Panc1 (cell line): Measurements from ENCODE around the gene KCNH3. TPM values are rescaled to one million over a fixed set of nuclear protein-coding genes. Genes with fewer than 3 reads are reported as not detected.

Experiments
- ATAC-seq: fragments of 200-7000 bp; cut with Tn5 transposase; 2 replicates; pipeline ENCODE4 v1.9.1; 2020; ENCODE audit warnings: mild to moderate bottlenecking, moderate library complexity
- BruUV-seq: library from RNA; stranded (reverse); fragments of 400-500 nt; replicated peaks from 2 replicates; lab custom pipeline; 2021; lab: Mats Ljungman, UMichigan
- CTCF ChIA-PET: fragments of 300-600 bp; sonication (Branson Sonifier 250); formaldehyde crosslinking; loops from one replicate; lab custom pipeline; 2022; ENCODE audit warnings: antibody characterized with exemption; lab: Charles Lee
- POLR2A ChIA-PET: fragments of 300-600 bp; sonication (Branson Sonifier 250); formaldehyde crosslinking; loops from one replicate; lab custom pipeline; 2022; ENCODE audit warnings: antibody characterized with exemption; lab: Charles Lee
- DNase-seq: peaks from one replicate; pipeline ENCODE4 v3.0.0-alpha.2; 2010; ENCODE audit warnings: low read depth, low spot score
- H3K27ac ChIP-seq: 2 replicates; pipeline ENCODE4 v1.5.1; 2011; ENCODE audit warnings: mild to moderate bottlenecking, low read length, inconsistent platforms
- H3K27me3 ChIP-seq: fragments of 200-500 bp; sonication (Bioruptor generic); 2 replicates; pipeline ENCODE4 v1.6.0; 2014; ENCODE audit warnings: low read length, inconsistent platforms; ENCODE audit not compliant: control insufficient read depth, insufficient read depth
- H3K36me3 ChIP-seq: fragments of 200-500 bp; sonication (Bioruptor generic); 2 replicates; pipeline ENCODE4 v1.5.1; 2014; ENCODE audit warnings: inconsistent platforms, mild to moderate bottlenecking, low read length, moderate library complexity; ENCODE audit not compliant: control insufficient read depth, insufficient read depth
- H3K4me1 ChIP-seq: 2 replicates; pipeline ENCODE4 v1.5.1; 2011; ENCODE audit warnings: inconsistent platforms, mild to moderate bottlenecking, low read length, moderate library complexity; ENCODE audit not compliant: control insufficient read depth, insufficient read depth
- H3K4me3 ChIP-seq, 2 experiments: 2 replicates each; pipeline ENCODE4 v1.5.1; 2011 to 2012; ENCODE audit warnings: low read depth in 2 of 2, low read length in 2 of 2, mild to moderate bottlenecking in 2 of 2, inconsistent platforms in 1 of 2, moderate library complexity in 1 of 2
- H3K9me3 ChIP-seq: fragments of 200-500 bp; sonication (Bioruptor generic); 2 replicates; pipeline ENCODE4 v1.5.1; 2014; ENCODE audit warnings: low read depth, mild to moderate bottlenecking, inconsistent platforms, low read length, moderate library complexity; ENCODE audit not compliant: control insufficient read depth, insufficient read depth
- POLR2AphosphoS5 ChIP-seq: IDR thresholded peaks from 2 replicates; pipeline ENCODE4 v1.6.1; 2012; ENCODE audit warnings: mild to moderate bottlenecking, low read depth, low read length, moderate library complexity
- SIN3A ChIP-seq: IDR thresholded peaks from 2 replicates; pipeline ENCODE4 v1.6.1; 2012; ENCODE audit warnings: low read depth, mild to moderate bottlenecking, low read length, moderate library complexity, borderline replicate concordance; ENCODE audit not compliant: insufficient read depth
- TCF7L2 ChIP-seq: IDR thresholded peaks from 2 replicates; pipeline ENCODE4 v1.6.1; 2011; ENCODE audit warnings: mild to moderate bottlenecking, low read depth, low read length, inconsistent platforms
- in situ Hi-C: cut with HindIII; loops from 2 replicates; pipeline ENCODE4 v1.10.0; 2016; ENCODE audit warnings: low sequenced_read_pairs, low pct_unique_long_range_greater_than_20kb
- intact Hi-C: fragments of 100-400 bp; cut with micrococcal nuclease; formaldehyde crosslinking; loops from one replicate; pipeline ENCODE4 v1.10.0; 2022; ENCODE audit not compliant: unreplicated experiment
- total RNA-seq: library from RNA; stranded (reverse); gene quantifications from one replicate; pipeline ENCODE4 v1.2.1, GENCODE V29; 2021; ENCODE audit not compliant: unreplicated experiment
- TF ChIP-seq, protein P1 (sequence below), 2 experiments: IDR thresholded peaks; 2 replicates each; pipeline ENCODE4 v1.6.1; 2011 to 2012; ENCODE audit warnings: low read depth in 2 of 2, control low read depth in 1 of 2, low read length in 1 of 2, mild to moderate bottlenecking in 1 of 2, moderate library complexity in 1 of 2; ENCODE audit not compliant: insufficient read depth in 1 of 2
- TF ChIP-seq, protein P2 (sequence below): fragments of 450-650 bp; IDR thresholded peaks from 2 replicates; pipeline ENCODE4 v1.5.1; 2017; ENCODE audit warnings: mild to moderate bottlenecking

KCNH3 gene
- total RNA-seq, 1 experiment from 2014 or later = 0.64 TPM

DNA sequence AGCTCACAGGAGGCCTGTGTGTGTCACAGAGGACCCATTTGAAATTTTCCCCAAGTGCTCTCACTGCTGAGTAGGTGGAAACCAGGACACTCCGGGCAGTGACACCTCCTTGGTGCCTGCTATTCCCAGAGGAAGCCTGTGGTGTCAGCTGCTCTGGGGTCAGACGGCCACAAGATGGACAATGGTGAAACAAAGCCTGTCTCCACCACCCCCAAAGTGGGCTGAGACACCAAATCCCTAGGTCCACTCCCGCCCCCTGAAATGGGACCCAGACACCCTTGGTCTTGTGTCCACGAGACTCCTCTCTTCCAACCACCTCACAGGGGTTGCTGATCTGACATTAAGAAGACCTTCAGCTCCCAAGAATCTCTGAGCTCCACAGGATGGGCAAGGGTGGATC is 7.0 kb downstream of the KCNH3 start:
- no peak overlapping the region for H3K27ac ChIP-seq
- H3K9me3 ChIP-seq = no peaks in the 10 kb centered on the region
- POLR2A ChIA-PET = no interaction called here
- CTCF ChIA-PET = interaction anchor here (0.5 kb wide), 2 partner anchors 162 to 294 kb away, joined by 3 to 4 read pairs; no protein-coding TSS in a partner anchor
- in situ Hi-C loops = no loop called here
- H3K4me3 ChIP-seq = no peak overlapping the region
- TF ChIP-seq, protein P1, sequence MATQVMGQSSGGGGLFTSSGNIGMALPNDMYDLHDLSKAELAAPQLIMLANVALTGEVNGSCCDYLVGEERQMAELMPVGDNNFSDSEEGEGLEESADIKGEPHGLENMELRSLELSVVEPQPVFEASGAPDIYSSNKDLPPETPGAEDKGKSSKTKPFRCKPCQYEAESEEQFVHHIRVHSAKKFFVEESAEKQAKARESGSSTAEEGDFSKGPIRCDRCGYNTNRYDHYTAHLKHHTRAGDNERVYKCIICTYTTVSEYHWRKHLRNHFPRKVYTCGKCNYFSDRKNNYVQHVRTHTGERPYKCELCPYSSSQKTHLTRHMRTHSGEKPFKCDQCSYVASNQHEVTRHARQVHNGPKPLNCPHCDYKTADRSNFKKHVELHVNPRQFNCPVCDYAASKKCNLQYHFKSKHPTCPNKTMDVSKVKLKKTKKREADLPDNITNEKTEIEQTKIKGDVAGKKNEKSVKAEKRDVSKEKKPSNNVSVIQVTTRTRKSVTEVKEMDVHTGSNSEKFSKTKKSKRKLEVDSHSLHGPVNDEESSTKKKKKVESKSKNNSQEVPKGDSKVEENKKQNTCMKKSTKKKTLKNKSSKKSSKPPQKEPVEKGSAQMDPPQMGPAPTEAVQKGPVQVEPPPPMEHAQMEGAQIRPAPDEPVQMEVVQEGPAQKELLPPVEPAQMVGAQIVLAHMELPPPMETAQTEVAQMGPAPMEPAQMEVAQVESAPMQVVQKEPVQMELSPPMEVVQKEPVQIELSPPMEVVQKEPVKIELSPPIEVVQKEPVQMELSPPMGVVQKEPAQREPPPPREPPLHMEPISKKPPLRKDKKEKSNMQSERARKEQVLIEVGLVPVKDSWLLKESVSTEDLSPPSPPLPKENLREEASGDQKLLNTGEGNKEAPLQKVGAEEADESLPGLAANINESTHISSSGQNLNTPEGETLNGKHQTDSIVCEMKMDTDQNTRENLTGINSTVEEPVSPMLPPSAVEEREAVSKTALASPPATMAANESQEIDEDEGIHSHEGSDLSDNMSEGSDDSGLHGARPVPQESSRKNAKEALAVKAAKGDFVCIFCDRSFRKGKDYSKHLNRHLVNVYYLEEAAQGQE (IDR thresholded peaks at IDR 0.05; ENCODE audit: insufficient read depth in 1 of 2, low read depth in 2 of 2, low read length in 1 of 2) = no peak
- TF ChIP-seq POLR2AphosphoS5 = no peak
- no peak for TF ChIP-seq SIN3A
- TF ChIP-seq TCF7L2 = no peak
- TF ChIP-seq, protein P2, sequence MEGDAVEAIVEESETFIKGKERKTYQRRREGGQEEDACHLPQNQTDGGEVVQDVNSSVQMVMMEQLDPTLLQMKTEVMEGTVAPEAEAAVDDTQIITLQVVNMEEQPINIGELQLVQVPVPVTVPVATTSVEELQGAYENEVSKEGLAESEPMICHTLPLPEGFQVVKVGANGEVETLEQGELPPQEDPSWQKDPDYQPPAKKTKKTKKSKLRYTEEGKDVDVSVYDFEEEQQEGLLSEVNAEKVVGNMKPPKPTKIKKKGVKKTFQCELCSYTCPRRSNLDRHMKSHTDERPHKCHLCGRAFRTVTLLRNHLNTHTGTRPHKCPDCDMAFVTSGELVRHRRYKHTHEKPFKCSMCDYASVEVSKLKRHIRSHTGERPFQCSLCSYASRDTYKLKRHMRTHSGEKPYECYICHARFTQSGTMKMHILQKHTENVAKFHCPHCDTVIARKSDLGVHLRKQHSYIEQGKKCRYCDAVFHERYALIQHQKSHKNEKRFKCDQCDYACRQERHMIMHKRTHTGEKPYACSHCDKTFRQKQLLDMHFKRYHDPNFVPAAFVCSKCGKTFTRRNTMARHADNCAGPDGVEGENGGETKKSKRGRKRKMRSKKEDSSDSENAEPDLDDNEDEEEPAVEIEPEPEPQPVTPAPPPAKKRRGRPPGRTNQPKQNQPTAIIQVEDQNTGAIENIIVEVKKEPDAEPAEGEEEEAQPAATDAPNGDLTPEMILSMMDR = no peak
- no TSS peak for BruUV-seq
- H3K36me3 ChIP-seq = no peaks in the 10 kb centered on the region
- no peaks in the 10 kb centered on the region for H3K27me3 ChIP-seq
- ATAC-seq = no peak
- H3K4me1 ChIP-seq = no peaks in the 10 kb centered on the region
- intact Hi-C loops = no loop called here
- DNase-seq = no peak

DNA sequence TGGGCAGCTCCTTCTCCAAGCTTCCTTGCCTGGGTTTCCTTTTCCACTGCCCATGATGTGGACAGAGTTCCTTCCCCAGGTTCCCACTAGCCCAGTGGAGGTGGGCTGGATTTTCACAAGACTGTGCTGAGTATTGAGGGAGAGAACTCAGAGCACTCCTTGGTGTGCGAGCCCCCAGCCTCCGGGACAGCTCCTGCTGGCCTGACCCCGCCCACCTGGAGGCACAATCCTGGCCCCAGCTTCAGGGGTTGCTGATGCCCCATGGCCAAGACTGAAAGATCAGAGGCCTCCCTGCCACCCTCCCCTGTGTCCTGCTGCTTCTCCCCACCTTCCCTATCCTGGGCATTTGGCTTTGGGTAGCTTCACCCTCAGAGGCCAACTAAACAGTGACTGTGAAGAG is 7.7 kb downstream of the KCNH3 start:
- DNase-seq = no peak
- Histone ChIP-seq H3K4me1 (no peaks in the 10 kb centered on the region), H3K27ac (no peak overlapping the region), H3K36me3 (no peaks in the 10 kb centered on the region), H3K9me3 (no peaks in the 10 kb centered on the region), H3K27me3 (no peaks in the 10 kb centered on the region), H3K4me3 (no peak overlapping the region)
- in situ Hi-C loops = no loop called here
- BruUV-seq = no TSS peak
- intact Hi-C loops = no loop called here
- ChIA-PET POLR2A (no interaction called here), CTCF (interaction anchor here (0.6 kb wide), 1 partner anchor 87 kb away, joined by 3 read pairs; no protein-coding TSS in a partner anchor)
- no peak for ATAC-seq
- TF ChIP-seq, protein P2 = no peak
- TF ChIP-seq TCF7L2 (no peak), POLR2AphosphoS5 (no peak), SIN3A (no peak)
- TF ChIP-seq, protein P1 (IDR thresholded peaks at IDR 0.05; ENCODE audit: insufficient read depth in 1 of 2, low read depth in 2 of 2, low read length in 1 of 2) = no peak
